Endodermal cell (in vitro differentiated cells): ENCODE results near the gene LDHD. TPM values are rescaled to one million over a fixed set of nuclear protein-coding genes. Genes with fewer than 3 reads are reported as not detected.

Experiments
- DNase-seq: peaks from one replicate; pipeline ENCODE4 v3.0.0-alpha.2; 2017
- H3K27ac ChIP-seq: 2 replicates; pipeline ENCODE4 v1.5.1; 2013; ENCODE audit warnings: mild to moderate bottlenecking, low read depth, low read length, moderate library complexity
- H3K27me3 ChIP-seq: 2 replicates; pipeline ENCODE4 v1.6.1; 2013; ENCODE audit warnings: mild to moderate bottlenecking, low read length, moderate library complexity; ENCODE audit not compliant: insufficient read depth, control insufficient read depth, poor library complexity, severe bottlenecking
- H3K36me3 ChIP-seq: 2 replicates; pipeline ENCODE4 v1.7.0; 2013; ENCODE audit warnings: mild to moderate bottlenecking, low read length, moderate library complexity; ENCODE audit not compliant: control insufficient read depth, insufficient read depth
- H3K4me1 ChIP-seq: one replicate; pipeline ENCODE4 v1.7.0; 2013; ENCODE audit warnings: low read length; ENCODE audit not compliant: control insufficient read depth, insufficient read depth
- H3K4me3 ChIP-seq: 2 replicates; pipeline ENCODE4 v1.5.1; 2013; ENCODE audit warnings: mild to moderate bottlenecking, low read length, moderate library complexity
- H3K9ac ChIP-seq: 2 replicates; pipeline ENCODE4 v1.6.1; 2013; ENCODE audit warnings: mild to moderate bottlenecking, low read length, moderate library complexity; ENCODE audit not compliant: poor library complexity, severe bottlenecking; ENCODE audit errors: extremely low read depth
- H3K9me3 ChIP-seq: 2 replicates; pipeline ENCODE4 v1.6.1; 2013; ENCODE audit warnings: mild to moderate bottlenecking, low read length, moderate library complexity; ENCODE audit not compliant: control insufficient read depth
- H3K27ac Mint-ChIP-seq: 2 replicates; pipeline ENCODE4 v1.8.0; 2020; ENCODE audit warnings: mixed read lengths
- H3K27me3 Mint-ChIP-seq: 2 replicates; pipeline ENCODE4 v1.8.0; 2021; ENCODE audit warnings: mild to moderate bottlenecking, mixed read lengths; ENCODE audit not compliant: insufficient read depth
- H3K36me3 Mint-ChIP-seq: 2 replicates; pipeline ENCODE4 v1.8.0; 2020; ENCODE audit warnings: low read depth, mixed read lengths
- H3K4me1 Mint-ChIP-seq: 2 replicates; pipeline ENCODE4 v1.8.0; 2020; ENCODE audit warnings: mixed read lengths
- H3K4me3 Mint-ChIP-seq: 2 replicates; pipeline ENCODE4 v1.8.0; 2020; ENCODE audit warnings: mild to moderate bottlenecking, moderate library complexity, mixed read lengths
- H3K9me3 Mint-ChIP-seq: 2 replicates; pipeline ENCODE4 v1.8.0; 2020; ENCODE audit warnings: mild to moderate bottlenecking, mixed read lengths
- CTCF ChIP-seq: fragments of 200-600 bp; sonication (generic); conservative IDR thresholded peaks from 2 replicates; pipeline ENCODE4 v1.5.0; 2021; ENCODE audit warnings: antibody characterized with exemption, mild to moderate bottlenecking
- WGBS, 2 experiments: methylation state at CpG; one replicate each; pipeline versions ENCODE4 v1.1.5 to v1.1.7; 2013; ENCODE audit warnings: missing lambda C conversion rate in 2 of 2, mixed read lengths in 1 of 2; ENCODE audit not compliant: insufficient coverage in 1 of 2, insufficient read length in 1 of 2; 5-methylcytosine and 5-hydroxymethylcytosine counted together
- total RNA-seq, 2 donors: library from RNA; stranded (reverse); fragmentation: NEBNext Ultra II Directional in 1 of 2; extraction: Animal tissue kit (Norgen Biotek cat#: 25700) in 1 of 2; gene quantifications; 2 replicates in 1 of 2; 3 replicates in 1 of 2; pipeline ENCODE4 v1.2.1, GENCODE V29; 2021

LDHD gene
- total RNA-seq, 2 donors from 2014 or later: 1.4 to 4.3 TPM

DNA sequence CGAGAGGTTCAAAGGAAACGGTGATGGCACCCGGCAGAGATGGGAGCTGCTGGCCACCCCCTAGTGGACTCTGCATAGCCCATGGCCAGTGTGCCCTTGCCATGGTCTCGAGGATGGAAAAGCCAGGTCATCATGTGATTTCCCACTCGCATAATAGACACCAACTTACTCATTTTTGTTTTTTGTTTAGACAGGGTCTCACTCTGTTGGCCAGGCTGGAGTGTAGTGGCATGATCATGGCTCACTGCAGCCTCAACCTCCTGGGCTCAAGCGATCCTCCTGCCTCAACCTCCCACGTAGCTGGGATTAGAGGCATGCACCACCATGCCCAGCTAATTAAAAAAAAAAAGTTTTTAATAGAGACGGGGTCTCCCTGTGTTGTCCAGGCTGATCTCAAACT is 27.6 kb downstream of the LDHD start:
- no peak for DNase-seq
- Histone ChIP-seq H3K4me3 (no peak overlapping the region), H3K27me3 (no peaks in the 10 kb centered on the region), H3K9ac (no peak overlapping the region), H3K4me1 (peaks cover 15% of the 10 kb centered on the region), H3K27ac (no peak overlapping the region), H3K36me3 (peaks cover 16% of the 10 kb centered on the region), H3K9me3 (no peaks in the 10 kb centered on the region)
- Mint-ChIP-seq H3K4me3 (no peak overlapping the region), H3K27ac (no peak overlapping the region), H3K36me3 (peaks cover 6% of the 10 kb centered on the region), H3K27me3 (no peaks in the 10 kb centered on the region), H3K4me1 (peaks cover 27% of the 10 kb centered on the region), H3K9me3 (no peaks in the 10 kb centered on the region)
- WGBS, 2 experiments: 82 to 91% methylated on average over 4 to 8 of the region's 8 CpGs
- no peak for TF ChIP-seq CTCF

- peaks cover 11% of the 10 kb centered on the region for H3K36me3 ChIP-seq
- no peak overlapping the region for H3K27ac ChIP-seq
- no peak for DNase-seq
- Mint-ChIP-seq H3K4me1 (peaks cover 27% of the 10 kb centered on the region), H3K27ac (no peak overlapping the region), H3K36me3 (peaks cover 6% of the 10 kb centered on the region), H3K4me3 (no peak overlapping the region), H3K9me3 (no peaks in the 10 kb centered on the region), H3K27me3 (no peaks in the 10 kb centered on the region)
- H3K27me3 ChIP-seq: no peaks in the 10 kb centered on the region
- WGBS, 2 experiments: 82 to 93% methylated on average over 3 of the region's 3 CpGs
- no peak overlapping the region for H3K4me3 ChIP-seq
- TF ChIP-seq CTCF: no peak
- H3K4me1 ChIP-seq: peaks cover 15% of the 10 kb centered on the region
- no peak overlapping the region for H3K9ac ChIP-seq
- no peaks in the 10 kb centered on the region for H3K9me3 ChIP-seq
Measured at GRCh38 chr16:75088216-75088615, 28.4 kb downstream of the LDHD start.

DNA sequence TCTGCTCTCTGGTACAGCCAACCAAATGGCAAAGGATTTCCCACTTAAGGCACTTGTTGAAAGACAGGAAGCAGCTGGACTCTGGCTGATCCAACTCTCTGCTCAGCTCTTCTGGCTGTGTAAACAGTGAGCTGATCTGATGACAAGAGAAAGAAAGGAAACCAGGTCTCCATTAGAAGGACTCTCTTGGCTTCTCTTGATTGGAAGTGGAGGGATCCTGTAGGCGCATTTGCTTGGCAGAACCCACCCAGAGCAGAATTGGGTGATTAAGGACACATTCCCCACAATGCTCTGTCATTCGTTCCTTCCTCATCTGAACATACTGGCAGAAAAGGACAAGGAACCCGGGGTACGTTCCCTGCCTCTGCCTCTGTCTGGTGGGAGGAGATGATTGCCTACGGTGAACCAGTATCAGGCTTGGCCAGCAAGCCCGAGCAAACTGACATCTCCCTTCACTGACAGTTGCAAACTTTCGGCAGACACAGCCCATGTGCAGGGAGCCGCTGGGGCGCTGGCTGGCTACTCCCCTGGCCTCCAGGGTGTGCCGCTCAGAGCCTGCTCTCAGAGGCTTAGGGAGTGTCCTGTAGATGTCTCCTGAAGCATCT is 29.1 kb downstream of the LDHD start:
- Mint-ChIP-seq H3K9me3 (no peaks in the 10 kb centered on the region), H3K36me3 (peaks cover 6% of the 10 kb centered on the region), H3K27ac (peak overlapping the region; percentile 33), H3K4me1 (peaks cover 21% of the 10 kb centered on the region), H3K27me3 (no peaks in the 10 kb centered on the region), H3K4me3 (no peak overlapping the region)
- H3K9me3 ChIP-seq: no peaks in the 10 kb centered on the region
- peaks cover 11% of the 10 kb centered on the region for H3K36me3 ChIP-seq
- peak; percentile 70 for DNase-seq
- H3K27ac ChIP-seq: no peak overlapping the region
- no peak overlapping the region for H3K9ac ChIP-seq
- no peak overlapping the region for H3K4me3 ChIP-seq
- no peaks in the 10 kb centered on the region for H3K27me3 ChIP-seq
- peaks cover 15% of the 10 kb centered on the region for H3K4me1 ChIP-seq
- WGBS, 2 experiments: 88 to 89% methylated on average over 10 of the region's 10 CpGs
- peak; percentile 10 for TF ChIP-seq CTCF
